IPS DF 6.9 (cell line): ENCODE results near the gene PLCD3.

Experiments used
- DNase-seq: peaks from one replicate; pipeline ENCODE4 v3.0.0-alpha.2; 2013; ENCODE audit warnings: low read depth, low spot score
- H3K27ac ChIP-seq: one replicate; pipeline ENCODE4 v1.5.1; 2013; ENCODE audit warnings: low read length, control low read depth
- H3K27me3 ChIP-seq: 2 replicates; pipeline ENCODE4 v1.6.1; 2013; ENCODE audit warnings: mild to moderate bottlenecking, low read length; ENCODE audit not compliant: control insufficient read depth, insufficient read depth
- H3K36me3 ChIP-seq: 2 replicates; pipeline ENCODE4 v1.6.1; 2013; ENCODE audit warnings: low read length; ENCODE audit not compliant: control insufficient read depth, insufficient read depth
- H3K4me1 ChIP-seq: 2 replicates; pipeline ENCODE4 v1.6.1; 2013; ENCODE audit warnings: low read length; ENCODE audit not compliant: control insufficient read depth, insufficient read depth
- H3K4me3 ChIP-seq: 2 replicates; pipeline ENCODE4 v1.5.1; 2013; ENCODE audit warnings: mild to moderate bottlenecking, low read length
- H3K9me3 ChIP-seq: 2 replicates; pipeline ENCODE4 v1.6.1; 2013; ENCODE audit warnings: low read length, inconsistent platforms; ENCODE audit not compliant: control insufficient read depth, insufficient read depth
- WGBS: extraction: QIAGEN DNeasy Blood & Tissue Kit; methylation state at CpG from one replicate; pipeline ENCODE4 v1.1.7; 2013; ENCODE audit warnings: mixed read lengths, missing lambda C conversion rate; ENCODE audit not compliant: insufficient read length, insufficient coverage; 5-methylcytosine and 5-hydroxymethylcytosine counted together

PLCD3 gene

GRCh38 chr17:45087978-45088377 is 44.3 kb downstream of the PLCD3 start:
- no peak overlapping the region for H3K27ac ChIP-seq
- H3K27me3 ChIP-seq: no peaks in the 10 kb centered on the region
- peaks cover 29% of the 10 kb centered on the region for H3K36me3 ChIP-seq
- no peaks in the 10 kb centered on the region for H3K9me3 ChIP-seq
- no peak overlapping the region for H3K4me3 ChIP-seq
- no CpG with 5 or more reads among the region's 5 CpGs for WGBS
- no peak for DNase-seq
- H3K4me1 ChIP-seq: peaks cover 2% of the 10 kb centered on the region; the same call in 1 of the 2 replicates

DNA sequence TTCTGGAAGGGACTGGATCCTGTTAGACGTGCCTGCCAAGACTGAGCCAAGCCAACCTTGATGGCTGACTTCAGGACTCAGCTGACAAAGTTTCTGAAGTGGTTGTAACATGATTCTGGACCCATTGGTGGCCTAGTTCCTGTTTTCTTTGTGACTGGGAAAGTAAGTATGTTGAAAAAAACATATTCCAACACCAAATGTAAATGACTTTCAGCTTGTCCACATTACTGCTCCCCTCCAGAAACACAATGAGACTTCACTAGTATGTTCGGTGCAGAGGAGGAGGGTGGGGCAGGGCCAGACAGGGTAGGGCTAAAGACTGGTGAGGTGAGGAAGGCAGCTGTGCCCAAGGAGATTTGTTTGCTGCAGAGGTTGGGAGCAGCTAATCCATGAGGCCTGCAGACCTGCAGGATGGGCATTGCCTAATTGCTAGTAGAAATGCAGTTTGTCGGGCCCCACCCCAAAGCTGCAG is 44.8 kb downstream of the PLCD3 start:
- H3K4me1 ChIP-seq: peaks cover 2% of the 10 kb centered on the region; the same call in 1 of the 2 replicates
- H3K27ac ChIP-seq: no peak overlapping the region
- no peaks in the 10 kb centered on the region for H3K27me3 ChIP-seq
- no peaks in the 10 kb centered on the region for H3K9me3 ChIP-seq
- no peak for DNase-seq
- no CpG with 5 or more reads among the region's 3 CpGs for WGBS
- H3K36me3 ChIP-seq: peaks cover 28% of the 10 kb centered on the region
- H3K4me3 ChIP-seq: no peak overlapping the region

DNA sequence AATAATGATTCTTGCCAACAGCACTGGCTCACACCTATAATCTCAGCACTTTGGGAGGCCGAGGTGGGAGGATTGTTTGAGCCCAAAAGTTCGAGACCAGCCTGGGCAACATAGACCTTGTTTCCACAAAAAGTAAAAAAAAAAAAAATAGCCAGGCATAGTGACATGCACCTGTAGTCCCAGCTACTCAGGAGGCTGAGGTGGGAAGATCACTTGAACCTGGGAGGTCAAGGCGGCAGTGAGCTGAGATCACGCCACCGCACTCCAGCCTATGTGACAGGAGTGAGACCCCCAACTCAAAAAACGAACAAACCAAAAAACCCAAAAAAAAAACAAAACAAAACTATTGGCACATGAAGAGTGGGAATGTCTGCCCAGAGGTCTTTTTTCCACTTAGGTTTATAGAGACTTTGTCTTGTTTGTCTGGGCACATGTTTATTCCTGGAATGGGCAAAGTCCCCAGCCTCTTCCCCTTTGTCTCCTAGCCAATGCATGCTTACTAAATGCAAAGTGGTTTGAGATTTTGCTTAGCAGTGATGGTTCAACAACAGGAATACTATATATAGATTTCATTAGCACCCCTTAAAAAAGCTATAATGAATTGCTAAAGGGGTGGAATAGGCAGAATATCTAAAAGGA is 45.3 kb downstream of the PLCD3 start:
- no peaks in the 10 kb centered on the region for H3K9me3 ChIP-seq
- H3K4me3 ChIP-seq: no peak overlapping the region
- H3K36me3 ChIP-seq: peaks cover 28% of the 10 kb centered on the region
- WGBS: no CpG with 5 or more reads among the region's 6 CpGs
- no peak overlapping the region for H3K27ac ChIP-seq
- DNase-seq: no peak
- peaks cover 2% of the 10 kb centered on the region; the same call in 1 of the 2 replicates for H3K4me1 ChIP-seq
- H3K27me3 ChIP-seq: no peaks in the 10 kb centered on the region

- no CpG with 5 or more reads among the region's 4 CpGs for WGBS
- Histone ChIP-seq H3K9me3 (no peaks in the 10 kb centered on the region), H3K36me3 (peaks cover 32% of the 10 kb centered on the region), H3K27me3 (no peaks in the 10 kb centered on the region), H3K4me3 (no peak overlapping the region), H3K27ac (no peak overlapping the region), H3K4me1 (peaks cover 2% of the 10 kb centered on the region; the same call in 1 of the 2 replicates)
- no peak for DNase-seq
These were observed 45.9 kb downstream of the PLCD3 start for GRCh38 chr17:45086391-45086790.

- H3K27ac ChIP-seq: no peak overlapping the region
- H3K9me3 ChIP-seq: no peaks in the 10 kb centered on the region
- H3K36me3 ChIP-seq: peaks cover 11% of the 10 kb centered on the region
- no peak for DNase-seq
- H3K4me1 ChIP-seq: no peaks in the 10 kb centered on the region
- no peak overlapping the region for H3K4me3 ChIP-seq
- no peaks in the 10 kb centered on the region for H3K27me3 ChIP-seq
- no CpG with 5 or more reads among the region's 6 CpGs for WGBS
These were observed 51.1 kb downstream of the PLCD3 start for GRCh38 chr17:45081047-45081703.

DNA sequence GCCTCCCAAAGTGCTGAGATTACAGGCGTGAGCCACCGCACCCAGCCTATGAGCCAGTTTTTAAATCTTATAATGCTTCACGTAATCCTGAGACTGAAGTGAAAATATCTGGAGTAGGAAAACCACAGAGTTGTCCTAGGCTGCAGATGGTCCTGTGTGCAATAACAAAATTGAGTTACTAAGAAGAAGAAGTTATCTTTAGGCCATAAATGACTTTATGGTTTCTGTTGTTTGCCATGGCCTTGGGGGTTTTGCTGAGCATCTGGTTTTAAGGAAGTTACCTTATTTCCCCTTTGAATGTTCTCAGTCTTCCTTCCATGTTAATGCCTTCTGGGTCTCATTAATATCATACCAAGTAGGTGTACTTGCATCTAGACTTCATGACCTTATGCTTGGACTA is 54.7 kb downstream of the PLCD3 start:
- Histone ChIP-seq H3K27me3 (no peaks in the 10 kb centered on the region), H3K36me3 (peaks cover 8% of the 10 kb centered on the region), H3K4me1 (no peaks in the 10 kb centered on the region), H3K4me3 (no peak overlapping the region), H3K27ac (no peak overlapping the region), H3K9me3 (no peaks in the 10 kb centered on the region)
- no peak for DNase-seq
- no CpG with 5 or more reads among the region's 3 CpGs for WGBS

GRCh38 chr17:45073414-45074070 is 58.8 kb downstream of the PLCD3 start:
- Histone ChIP-seq H3K4me1 (no peaks in the 10 kb centered on the region), H3K9me3 (no peaks in the 10 kb centered on the region), H3K27me3 (no peaks in the 10 kb centered on the region), H3K36me3 (no peaks in the 10 kb centered on the region), H3K4me3 (no peak overlapping the region), H3K27ac (no peak overlapping the region)
- no peak for DNase-seq
- no CpG with 5 or more reads among the region's 5 CpGs for WGBS

- Histone ChIP-seq H3K9me3 (no peaks in the 10 kb centered on the region), H3K4me3 (no peak overlapping the region), H3K27ac (no peak overlapping the region), H3K4me1 (no peaks in the 10 kb centered on the region), H3K27me3 (no peaks in the 10 kb centered on the region), H3K36me3 (no peaks in the 10 kb centered on the region)
- no CpG with 5 or more reads among the region's 2 CpGs for WGBS
- DNase-seq: no peak
These were observed 61.5 kb downstream of the PLCD3 start for GRCh38 chr17:45070809-45071208.

- no CpG with 5 or more reads among the region's 8 CpGs for WGBS
- DNase-seq: no peak
- Histone ChIP-seq H3K27ac (no peak overlapping the region), H3K36me3 (no peaks in the 10 kb centered on the region), H3K27me3 (no peaks in the 10 kb centered on the region), H3K4me1 (no peaks in the 10 kb centered on the region), H3K4me3 (no peak overlapping the region), H3K9me3 (no peaks in the 10 kb centered on the region)
These were observed 62.3 kb downstream of the PLCD3 start for GRCh38 chr17:45070001-45070400.

- Histone ChIP-seq H3K4me1 (no peaks in the 10 kb centered on the region), H3K4me3 (no peak overlapping the region), H3K27me3 (no peaks in the 10 kb centered on the region), H3K36me3 (no peaks in the 10 kb centered on the region), H3K9me3 (no peaks in the 10 kb centered on the region), H3K27ac (no peak overlapping the region)
- no peak for DNase-seq
- no CpG with 5 or more reads among the region's 2 CpGs for WGBS
These were observed 64.7 kb downstream of the PLCD3 start for GRCh38 chr17:45067637-45068036.
